ENCODE data around the gene CTLA4.

Gene CTLA4

DNA sequence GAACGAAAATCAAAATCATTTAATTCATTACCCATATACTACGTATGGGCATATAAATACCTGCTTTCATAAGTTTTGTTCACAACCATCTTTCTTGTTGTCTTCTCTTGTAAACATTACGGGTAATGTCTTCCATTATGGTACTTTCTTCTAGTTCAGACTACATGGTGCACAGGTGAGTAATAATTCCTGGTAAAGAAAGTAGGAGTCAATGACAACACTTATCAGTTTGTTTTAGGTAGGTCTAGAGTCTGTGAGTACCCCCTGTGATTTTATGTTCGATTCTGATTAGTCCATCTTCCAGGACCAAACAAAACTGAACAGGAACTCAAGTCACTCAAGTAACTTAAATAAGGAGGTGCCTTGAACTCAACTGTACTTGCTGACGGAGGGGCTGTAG is 25.2 kb upstream of the CTLA4 start:
- no peak overlapping the region for H3K4me3 Mint-ChIP-seq
- H3K36me3 Mint-ChIP-seq (ENCODE audit: low read depth): no peaks in the 10 kb centered on the region
- H3K27me3 Mint-ChIP-seq: no peaks in the 10 kb centered on the region
- H3K4me1 Mint-ChIP-seq (ENCODE audit: low read depth): peaks cover 27% of the 10 kb centered on the region
- no peaks in the 10 kb centered on the region for H3K9me3 Mint-ChIP-seq
- H3K27ac Mint-ChIP-seq: peak overlapping the region; percentile 27
- DNase-seq: no peak

GRCh38 chr2:203846490-203847105 is 21.0 kb upstream of the CTLA4 start:
- no peak overlapping the region for H3K27ac Mint-ChIP-seq
- no peaks in the 10 kb centered on the region for H3K27me3 Mint-ChIP-seq

DNA sequence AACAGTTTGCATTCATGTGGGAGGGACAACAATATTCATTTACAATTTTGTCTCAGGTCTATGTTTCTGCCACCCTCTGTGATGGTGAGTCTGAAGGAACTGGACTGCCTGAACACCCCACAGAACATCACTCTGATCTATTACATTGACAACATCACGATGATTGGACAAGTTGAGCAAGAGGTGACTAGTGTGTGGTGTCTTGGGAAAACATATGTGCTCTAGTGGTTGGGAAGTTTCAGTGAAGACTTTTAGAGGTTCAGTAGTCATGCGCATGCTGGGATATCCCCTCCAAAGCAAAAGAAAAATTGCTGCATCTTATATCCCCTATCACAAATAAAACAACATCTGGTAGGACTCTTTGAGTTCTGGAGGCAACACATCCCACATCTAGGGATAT is 18.6 kb upstream of the CTLA4 start:
- H3K9me3 Mint-ChIP-seq: peaks cover 7% of the 10 kb centered on the region
- peak overlapping the region; percentile 3 for H3K27ac Mint-ChIP-seq
- peaks cover 45% of the 10 kb centered on the region for H3K4me1 Mint-ChIP-seq (ENCODE audit: low read depth)
- no peaks in the 10 kb centered on the region for H3K36me3 Mint-ChIP-seq (ENCODE audit: low read depth)
- no peak for DNase-seq
- no peaks in the 10 kb centered on the region for H3K27me3 Mint-ChIP-seq
- no peak overlapping the region for H3K4me3 Mint-ChIP-seq

More at GRCh38 chr2:203846490-203847105, 21.0 kb upstream of the CTLA4 start:
- H3K4me3 Mint-ChIP-seq: no peak overlapping the region
- peaks cover 36% of the 10 kb centered on the region for H3K4me1 Mint-ChIP-seq (ENCODE audit: low read depth)
- peaks cover 5% of the 10 kb centered on the region for H3K9me3 Mint-ChIP-seq
- no peaks in the 10 kb centered on the region for H3K36me3 Mint-ChIP-seq (ENCODE audit: low read depth)
- no peak for DNase-seq

GRCh38 chr2:203852760-203853159 is 14.8 kb upstream of the CTLA4 start:
- Mint-ChIP-seq H3K27me3 (no peaks in the 10 kb centered on the region), H3K36me3 (ENCODE audit: low read depth) (no peaks in the 10 kb centered on the region), H3K4me3 (peak overlapping the region; percentile 28), H3K9me3 (peaks cover 7% of the 10 kb centered on the region), H3K27ac (peak overlapping the region; percentile 92), H3K4me1 (ENCODE audit: low read depth) (peaks cover 78% of the 10 kb centered on the region)
- DNase-seq: no peak

- H3K4me1 Mint-ChIP-seq (ENCODE audit: low read depth): peaks cover 83% of the 10 kb centered on the region
- H3K9me3 Mint-ChIP-seq: peaks cover 7% of the 10 kb centered on the region
- H3K27me3 Mint-ChIP-seq: no peaks in the 10 kb centered on the region
- peak overlapping the region; percentile 91 for H3K27ac Mint-ChIP-seq
- H3K4me3 Mint-ChIP-seq: peak overlapping the region; percentile 70
- no peak for DNase-seq
- H3K36me3 Mint-ChIP-seq (ENCODE audit: low read depth): no peaks in the 10 kb centered on the region
Measured at GRCh38 chr2:203853271-203853670, 14.3 kb upstream of the CTLA4 start.

DNA sequence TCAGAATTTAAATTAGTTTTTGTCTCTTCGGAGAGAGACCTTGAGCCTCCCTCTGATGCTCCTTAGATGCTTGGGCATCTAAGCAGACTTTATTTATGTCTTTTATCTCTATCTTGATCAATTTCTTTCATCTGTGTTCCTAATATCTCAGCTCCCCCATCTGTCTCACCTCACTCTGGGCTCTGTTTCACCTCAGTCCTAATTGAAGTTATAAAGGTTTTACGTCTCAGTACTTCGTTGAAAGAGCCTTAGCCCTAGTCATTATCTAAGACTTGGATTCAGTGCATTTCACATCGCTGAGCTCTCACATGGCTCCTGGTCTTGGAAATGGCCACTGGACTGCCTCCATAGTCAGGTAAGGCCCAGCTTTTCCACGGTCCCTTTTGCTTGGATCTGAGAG is 13.8 kb upstream of the CTLA4 start:
- Mint-ChIP-seq H3K9me3 (peaks cover 7% of the 10 kb centered on the region), H3K36me3 (ENCODE audit: low read depth) (no peaks in the 10 kb centered on the region), H3K4me3 (peak overlapping the region; percentile 70), H3K27ac (peak overlapping the region; percentile 91), H3K4me1 (ENCODE audit: low read depth) (peaks cover 84% of the 10 kb centered on the region), H3K27me3 (no peaks in the 10 kb centered on the region)
- no peak for DNase-seq

- DNase-seq: no peak
- Mint-ChIP-seq H3K27me3 (no peaks in the 10 kb centered on the region), H3K27ac (peak overlapping the region; percentile 73), H3K4me1 (ENCODE audit: low read depth) (peaks cover 88% of the 10 kb centered on the region), H3K9me3 (peaks cover 7% of the 10 kb centered on the region), H3K36me3 (ENCODE audit: low read depth) (no peaks in the 10 kb centered on the region), H3K4me3 (peak overlapping the region; percentile 70)
Measured at GRCh38 chr2:203855274-203855673, 12.3 kb upstream of the CTLA4 start.

DNA sequence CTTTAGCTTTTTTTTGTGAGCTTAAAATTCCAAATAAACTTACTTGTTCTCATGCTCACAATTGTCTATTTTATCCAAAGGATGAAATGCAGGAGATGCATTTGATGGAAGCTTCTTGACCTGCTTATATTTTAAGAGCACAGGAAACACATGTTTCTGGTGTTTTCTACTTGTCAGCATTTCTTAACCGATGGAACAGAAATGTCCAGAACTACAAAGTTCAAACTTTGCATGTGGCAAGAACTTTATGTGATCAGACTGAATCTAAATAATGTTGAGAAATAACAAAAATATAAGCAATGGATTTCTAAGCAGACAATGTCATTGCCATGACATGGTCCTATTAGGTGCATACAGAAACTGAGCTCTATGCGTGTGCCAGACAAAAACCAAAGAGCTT is 9.9 kb upstream of the CTLA4 start:
- Mint-ChIP-seq H3K4me1 (ENCODE audit: low read depth) (peaks cover 94% of the 10 kb centered on the region), H3K4me3 (peak overlapping the region; percentile 61), H3K27ac (peak overlapping the region; percentile 85)

DNA sequence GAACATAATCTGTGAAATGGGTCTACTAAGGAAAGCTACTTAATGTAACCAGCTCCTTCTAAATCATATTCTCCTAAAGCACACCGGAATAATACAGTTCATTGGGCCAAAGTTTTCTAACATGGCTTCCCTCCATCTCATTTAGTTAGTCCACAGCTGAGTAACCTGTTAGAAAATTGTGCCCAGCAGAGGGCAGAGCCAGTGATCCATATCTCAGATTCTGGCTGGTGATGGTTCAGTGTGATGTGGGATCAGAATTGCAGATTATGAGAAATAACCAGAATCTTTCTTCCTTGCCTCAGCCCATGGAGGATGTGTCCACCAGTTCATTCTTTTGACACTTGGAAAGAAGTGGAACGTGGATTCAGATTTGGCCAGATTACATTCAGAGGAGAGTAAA is 9.4 kb upstream of the CTLA4 start:
- H3K27me3 Mint-ChIP-seq: no peaks in the 10 kb centered on the region
- no peak for DNase-seq
- H3K9me3 Mint-ChIP-seq: no peaks in the 10 kb centered on the region
- H3K4me1 Mint-ChIP-seq (ENCODE audit: low read depth): peaks cover 94% of the 10 kb centered on the region
- H3K4me3 Mint-ChIP-seq: peak overlapping the region; percentile 40
- peak overlapping the region; percentile 85 for H3K27ac Mint-ChIP-seq
- no peaks in the 10 kb centered on the region for H3K36me3 Mint-ChIP-seq (ENCODE audit: low read depth)

More for the DNA sequence above, 9.9 kb upstream of the CTLA4 start:
- no peaks in the 10 kb centered on the region for H3K27me3 Mint-ChIP-seq
- H3K36me3 Mint-ChIP-seq (ENCODE audit: low read depth): no peaks in the 10 kb centered on the region
- DNase-seq: no peak
- no peaks in the 10 kb centered on the region for H3K9me3 Mint-ChIP-seq

- Mint-ChIP-seq H3K4me1 (ENCODE audit: low read depth) (peaks cover 94% of the 10 kb centered on the region), H3K27ac (peak overlapping the region; percentile 85), H3K4me3 (peak overlapping the region; percentile 6)
Measured at GRCh38 chr2:203859030-203859789, 8.4 kb upstream of the CTLA4 start.

DNA sequence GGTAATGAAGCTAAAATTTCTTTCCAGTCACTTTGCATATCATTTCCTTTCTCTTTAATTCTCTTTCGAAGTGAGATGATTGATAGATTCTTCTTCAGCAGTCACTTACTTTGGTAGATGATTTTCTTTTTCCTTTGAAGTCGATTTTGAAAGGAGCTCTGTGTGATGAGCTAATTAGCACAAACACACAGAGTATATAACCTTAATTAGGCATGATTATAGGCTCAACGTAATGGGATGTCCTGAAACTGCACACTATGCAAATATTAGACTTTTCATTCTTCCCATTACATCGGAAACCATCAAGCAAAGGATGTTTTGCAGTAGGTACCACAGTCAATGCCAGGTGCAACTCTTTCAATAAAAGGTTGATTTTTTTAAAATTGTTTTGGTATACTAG is 6.4 kb upstream of the CTLA4 start:
- Mint-ChIP-seq H3K27me3 (no peaks in the 10 kb centered on the region), H3K36me3 (ENCODE audit: low read depth) (peaks cover 6% of the 10 kb centered on the region), H3K4me1 (ENCODE audit: low read depth) (peaks cover 90% of the 10 kb centered on the region), H3K9me3 (peaks cover 7% of the 10 kb centered on the region), H3K4me3 (peak overlapping the region; percentile 51), H3K27ac (peak overlapping the region; percentile 89)
- no peak for DNase-seq

More at GRCh38 chr2:203859030-203859789, 8.4 kb upstream of the CTLA4 start:
- no peak for DNase-seq
- Mint-ChIP-seq H3K36me3 (ENCODE audit: low read depth) (peaks cover 1% of the 10 kb centered on the region), H3K27me3 (no peaks in the 10 kb centered on the region), H3K9me3 (peaks cover 3% of the 10 kb centered on the region)

DNA sequence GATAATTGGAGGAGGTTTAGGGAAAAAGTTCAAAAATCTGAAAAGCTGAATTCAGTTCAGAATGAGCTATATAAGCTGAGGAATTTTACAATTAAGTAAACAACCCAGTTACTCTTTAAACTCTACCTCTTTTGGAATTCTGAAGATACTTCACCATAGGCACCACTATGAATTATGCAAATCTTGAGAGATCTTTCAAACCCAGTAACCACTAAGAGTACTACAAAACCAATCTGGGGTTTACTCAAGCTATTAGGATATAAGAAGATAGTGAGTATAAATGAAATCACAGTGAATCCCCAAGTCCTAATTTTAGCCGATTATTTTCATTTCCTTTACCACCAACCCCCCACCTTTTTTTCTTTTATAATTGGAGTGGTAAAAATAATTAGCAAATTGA is 6.0 kb upstream of the CTLA4 start:
- peaks cover 6% of the 10 kb centered on the region for H3K36me3 Mint-ChIP-seq (ENCODE audit: low read depth)
- peak overlapping the region; percentile 89 for H3K27ac Mint-ChIP-seq
- H3K4me3 Mint-ChIP-seq: peak overlapping the region; percentile 51
- peaks cover 7% of the 10 kb centered on the region for H3K9me3 Mint-ChIP-seq
- H3K27me3 Mint-ChIP-seq: no peaks in the 10 kb centered on the region
- H3K4me1 Mint-ChIP-seq (ENCODE audit: low read depth): peaks cover 89% of the 10 kb centered on the region
- DNase-seq: no peak

DNA sequence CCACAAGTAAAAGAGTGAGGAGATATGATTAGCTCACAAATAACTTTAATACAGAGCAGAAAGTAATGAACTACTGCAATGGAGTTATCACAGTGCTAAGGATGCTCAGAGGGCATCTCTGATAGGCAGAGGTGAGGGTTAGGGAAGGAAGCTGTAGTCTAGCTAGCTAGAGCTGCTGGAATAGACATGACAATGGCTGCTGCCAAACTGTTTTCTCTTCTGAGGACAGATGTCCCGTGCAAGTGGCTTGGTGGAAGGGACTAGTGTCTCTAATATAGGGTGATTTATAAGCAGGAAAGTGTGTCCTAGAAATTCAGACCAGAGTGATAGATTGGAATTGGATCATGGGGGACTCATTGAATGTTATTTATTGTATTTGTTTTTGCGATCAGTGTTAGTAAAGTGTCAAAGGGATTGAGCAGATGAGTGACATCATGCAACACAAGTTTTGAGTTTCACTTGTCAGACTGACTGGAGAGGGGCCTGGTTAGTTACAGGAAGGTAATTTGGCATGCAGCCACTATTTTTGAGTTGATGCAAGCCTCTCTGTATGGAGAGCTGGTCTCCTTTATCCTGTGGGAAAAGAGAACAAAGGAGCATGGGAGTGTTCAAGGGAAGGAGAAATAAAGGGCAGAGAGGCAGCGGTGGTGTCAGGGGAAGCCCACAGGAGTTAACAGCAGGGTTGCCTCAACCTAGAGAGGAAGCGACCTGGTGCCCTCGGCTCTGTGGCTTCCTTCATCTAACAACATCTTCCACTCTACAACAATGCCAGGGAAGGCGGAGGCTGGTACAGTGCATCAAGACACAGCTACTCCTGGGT is 1.9 kb downstream of the CTLA4 start:
- H3K36me3 Mint-ChIP-seq (ENCODE audit: low read depth): peaks cover 69% of the 10 kb centered on the region
- peak overlapping the region; percentile 94 for H3K4me3 Mint-ChIP-seq
- peaks cover 4% of the 10 kb centered on the region for H3K9me3 Mint-ChIP-seq
- no peaks in the 10 kb centered on the region for H3K27me3 Mint-ChIP-seq
- peak; percentile 71 for DNase-seq
- peak overlapping the region; percentile 97 for H3K27ac Mint-ChIP-seq
- peaks cover 85% of the 10 kb centered on the region for H3K4me1 Mint-ChIP-seq (ENCODE audit: low read depth)

DNA sequence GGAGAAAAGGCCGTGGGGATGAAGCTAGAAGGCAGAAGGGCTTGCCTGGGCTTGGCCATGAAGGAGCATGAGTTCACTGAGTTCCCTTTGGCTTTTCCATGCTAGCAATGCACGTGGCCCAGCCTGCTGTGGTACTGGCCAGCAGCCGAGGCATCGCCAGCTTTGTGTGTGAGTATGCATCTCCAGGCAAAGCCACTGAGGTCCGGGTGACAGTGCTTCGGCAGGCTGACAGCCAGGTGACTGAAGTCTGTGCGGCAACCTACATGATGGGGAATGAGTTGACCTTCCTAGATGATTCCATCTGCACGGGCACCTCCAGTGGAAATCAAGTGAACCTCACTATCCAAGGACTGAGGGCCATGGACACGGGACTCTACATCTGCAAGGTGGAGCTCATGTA is 2.9 kb downstream of the CTLA4 start:
- H3K27me3 Mint-ChIP-seq: no peaks in the 10 kb centered on the region
- H3K27ac Mint-ChIP-seq: peak overlapping the region; percentile 97
- H3K9me3 Mint-ChIP-seq: peaks cover 2% of the 10 kb centered on the region
- DNase-seq: peak; percentile 60
- H3K4me3 Mint-ChIP-seq: peak overlapping the region; percentile 94
- H3K4me1 Mint-ChIP-seq (ENCODE audit: low read depth): peaks cover 89% of the 10 kb centered on the region
- peaks cover 77% of the 10 kb centered on the region for H3K36me3 Mint-ChIP-seq (ENCODE audit: low read depth)

Data from activated T-cell treated with anti-CD3 and anti-CD28 coated beads, Interleukin-2, amount 50 U/mL, for 24 hours (primary cell).